Endothelial cell of umbilical vein (primary cell): Measurements from ENCODE around the gene BIN2. TPM values are rescaled to one million over a fixed set of nuclear protein-coding genes. Genes with fewer than 3 reads are reported as not detected.

ENCODE experiments used
- BruUV-seq: library from RNA; stranded (reverse); fragments of 400-500 nt; replicated peaks from 2 replicates; lab custom pipeline; 2021; lab: Mats Ljungman, UMichigan
- CTCF ChIA-PET: fragments of 300-600, 350-600 bp; sonication (Branson Sonifier 250); formaldehyde crosslinking; loops from one replicate; lab custom pipeline; 2021; ENCODE audit warnings: antibody characterized with exemption, inconsistent platforms; lab: Charles Lee
- POLR2A ChIA-PET: fragments of 300-600, 350-600 bp; sonication (Branson Sonifier 250); formaldehyde crosslinking; loops from one replicate; lab custom pipeline; 2021; ENCODE audit warnings: antibody characterized with exemption, inconsistent platforms; lab: Charles Lee
- DNase-seq: peaks from one replicate; pipeline ENCODE4 v3.0.0-alpha.2; 2011; ENCODE audit warnings: low read depth, low spot score
- FAIRE-seq: peaks from 2 replicates; lab custom pipeline; 2011; peaks lifted over from hg19 to GRCh38; lab: Jason Lieb, UNC
- H2AFZ ChIP-seq: 2 replicates; pipeline ENCODE4 v1.6.0; 2012; ENCODE audit warnings: low read depth, low read length, control low read depth, inconsistent platforms
- H3K27ac ChIP-seq: 2 replicates; pipeline ENCODE4 v1.5.1; 2011; ENCODE audit warnings: low read depth, mild to moderate bottlenecking, control low read depth, low read length, moderate library complexity; ENCODE audit not compliant: insufficient read depth
- H3K27me3 ChIP-seq, 2 experiments: 2 replicates each; pipeline versions ENCODE4 v1.6.0 to v1.6.1; 2011; ENCODE audit warnings: low read length in 2 of 2, mixed read lengths in 1 of 2; ENCODE audit not compliant: control insufficient read depth in 2 of 2, insufficient read depth in 2 of 2
- H3K36me3 ChIP-seq, 2 experiments: 2 replicates in 1 of 2; 3 replicates in 1 of 2; pipeline ENCODE4 v1.5.1; 2011; ENCODE audit warnings: low read length in 2 of 2, mild to moderate bottlenecking in 1 of 2, moderate library complexity in 1 of 2; ENCODE audit not compliant: control insufficient read depth in 2 of 2, insufficient read depth in 2 of 2; ENCODE audit errors: extremely low read depth in 1 of 2
- H3K4me1 ChIP-seq: 3 replicates; pipeline ENCODE4 v1.5.1; 2011; ENCODE audit warnings: mild to moderate bottlenecking, low read length; ENCODE audit not compliant: control insufficient read depth, insufficient read depth; ENCODE audit errors: extremely low read depth
- H3K4me2 ChIP-seq: 2 replicates; pipeline ENCODE4 v1.6.1; 2011; ENCODE audit warnings: low read length, control low read depth, mixed read lengths; ENCODE audit not compliant: insufficient read depth
- H3K4me3 ChIP-seq, 3 experiments: fragments of 200-600 bp in 1 of 3; sonication (generic), shearing (Covaris generic) in 1 of 3; replicated peaks in 1 of 3; 2 replicates each; pipeline ENCODE4 v1.5.1; 2011 to 2016; ENCODE audit warnings: control low read depth in 3 of 3, low read length in 3 of 3, mild to moderate bottlenecking in 2 of 3, inconsistent platforms in 1 of 3, low read depth in 1 of 3, moderate library complexity in 1 of 3; ENCODE audit not compliant: insufficient read depth in 1 of 3
- H3K79me2 ChIP-seq: 2 replicates; pipeline ENCODE4 v1.6.0; 2012; ENCODE audit warnings: low read length, inconsistent platforms; ENCODE audit not compliant: control insufficient read depth, insufficient read depth
- H3K9ac ChIP-seq: replicated peaks from 2 replicates; pipeline ENCODE3; 2011; ENCODE audit warnings: low read length, control low read depth; ENCODE audit not compliant: insufficient read depth; ENCODE audit errors: extremely low read depth
- H3K9me1 ChIP-seq: replicated peaks from 3 replicates; pipeline ENCODE4 v1.6.0; 2011; ENCODE audit warnings: mild to moderate bottlenecking, low read length; ENCODE audit not compliant: control insufficient read depth, insufficient read depth; ENCODE audit errors: extremely low read depth
- H3K9me3 ChIP-seq: replicated peaks from 2 replicates; pipeline ENCODE4 v1.5.1; 2012; ENCODE audit warnings: low read length, inconsistent platforms; ENCODE audit not compliant: control insufficient read depth, insufficient read depth
- H4K20me1 ChIP-seq: replicated peaks from 2 replicates; pipeline ENCODE3; 2011; ENCODE audit warnings: mild to moderate bottlenecking, low read length; ENCODE audit not compliant: control insufficient read depth, insufficient read depth; ENCODE audit errors: extremely low read depth
- CTCF ChIP-seq, 2 donors: IDR thresholded peaks; 1 replicate in 1 of 2; 2 replicates in 1 of 2; pipeline ENCODE4 v1.5.1; 2011; ENCODE audit warnings: low read length in 2 of 2, mild to moderate bottlenecking in 2 of 2, moderate library complexity in 2 of 2, control low read depth in 1 of 2, inconsistent platforms in 1 of 2, low read depth in 1 of 2; ENCODE audit not compliant: insufficient read depth in 1 of 2; ENCODE audit errors: extremely low read depth in 1 of 2
- EZH2 ChIP-seq: IDR thresholded peaks from 2 replicates; pipeline ENCODE4 v1.6.1; 2012; ENCODE audit warnings: borderline replicate concordance, low read depth, mild to moderate bottlenecking, moderate library complexity, low read length, inconsistent platforms; ENCODE audit not compliant: severe bottlenecking
- FOS ChIP-seq: IDR thresholded peaks from 2 replicates; pipeline ENCODE4 v1.6.1; 2011; ENCODE audit warnings: mild to moderate bottlenecking, low read length, moderate library complexity, borderline replicate concordance; ENCODE audit not compliant: insufficient read depth
- GATA2 ChIP-seq: IDR thresholded peaks from 2 replicates; pipeline ENCODE4 v1.7.0; 2011; ENCODE audit warnings: low read depth, mild to moderate bottlenecking, moderate library complexity, mixed read lengths, low read length; ENCODE audit not compliant: insufficient read length, insufficient read depth
- JUN ChIP-seq: IDR thresholded peaks from 2 replicates; pipeline ENCODE4 v1.6.1; 2011; ENCODE audit warnings: borderline replicate concordance, low read depth; ENCODE audit not compliant: insufficient read length, insufficient read depth
- MAX ChIP-seq: IDR thresholded peaks from 2 replicates; pipeline ENCODE4 v1.6.1; 2011; ENCODE audit not compliant: insufficient read depth, insufficient read length
- MYC ChIP-seq: IDR thresholded peaks from one replicate; pipeline ENCODE4 v1.6.1; 2011; ENCODE audit warnings: mild to moderate bottlenecking, low read depth, low read length
- POLR2A ChIP-seq: IDR thresholded peaks from 2 replicates; pipeline ENCODE4 v1.6.1; 2012; ENCODE audit warnings: low read depth, mild to moderate bottlenecking, control low read depth, low read length
- POLR2AphosphoS5 ChIP-seq: IDR thresholded peaks from 2 replicates; pipeline ENCODE4 v1.6.1; 2012; ENCODE audit warnings: low read depth, mild to moderate bottlenecking, control low read depth, low read length, moderate library complexity; ENCODE audit not compliant: insufficient read depth
- dilution Hi-C: fragments of 300-500 bp; cut with MboI; formaldehyde crosslinking; loops from one replicate; pipeline ENCODE4 v1.15.0; 2019; ENCODE audit warnings: low sequenced_read_pairs; ENCODE audit not compliant: extremely low pct_ligation_motif_present
- intact Hi-C: fragments of 100-400 bp; cut with micrococcal nuclease; formaldehyde crosslinking; loops from one replicate; pipeline ENCODE4 v1.10.0; 2022
- polyA plus RNA-seq, 4 experiments: library from polyadenylated mRNA; depleted of rRNA in 3 of 4; stranded (reverse) in 3 of 4; unstranded in 1 of 4; fragments of >200 nt; gene quantifications; 2 replicates each; pipeline versions ENCODE4 v1.2.1 to v1.2.3, GENCODE V29; 2011 to 2012; ENCODE audit warnings: missing spikeins in 1 of 4
- total RNA-seq: library from RNA; stranded (reverse); gene quantifications from 2 replicates; pipeline ENCODE4 v1.2.3, GENCODE V29; 2021

The BIN2 gene
- total and polyA plus RNA-seq, 2 donors (not counting 3 experiments of a cell fraction or from before 2014, with no cell fraction given) = not detected

DNA sequence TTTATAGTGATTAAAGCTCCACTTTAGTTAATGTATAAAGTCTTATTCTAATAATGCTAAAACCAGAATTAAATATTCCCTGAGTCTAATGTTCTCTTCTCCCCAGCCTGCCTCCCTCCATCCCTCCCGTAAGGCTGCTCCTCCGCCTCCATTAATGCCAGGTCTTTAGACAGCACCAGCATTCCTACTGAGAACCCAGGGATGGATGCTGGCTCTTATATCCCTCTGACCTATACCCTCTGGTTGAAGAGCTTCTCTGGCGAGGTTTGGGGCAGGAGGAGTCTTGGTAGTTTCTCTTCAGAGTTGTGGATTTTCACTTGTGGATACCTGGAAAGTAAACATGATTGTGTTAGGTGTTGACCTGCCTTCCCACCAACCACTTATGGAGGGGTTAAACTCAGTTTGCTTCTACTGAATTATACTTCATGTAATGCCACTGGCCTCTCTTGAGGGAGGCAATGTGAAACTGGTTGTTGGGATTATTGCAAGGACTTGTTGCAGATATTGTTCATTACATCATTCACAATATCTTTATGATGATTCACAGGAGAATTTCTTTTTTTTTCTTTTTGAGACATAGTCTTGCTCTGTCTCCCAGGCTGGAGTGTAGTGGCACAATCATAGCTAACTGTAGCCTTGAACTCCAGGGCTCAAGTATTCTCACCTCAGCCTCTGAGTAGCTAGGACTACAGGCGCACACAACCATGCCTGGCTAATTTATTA lies 42.6 kb downstream of the BIN2 start:
- H3K9me1 ChIP-seq = no peaks in the 10 kb centered on the region
- intact Hi-C loops (no loop called here), dilution Hi-C loops (no loop called here)
- peaks cover 3 to 6% of the 10 kb centered on the region in 2 experiments for H3K27me3 ChIP-seq
- H2AFZ ChIP-seq = no peak overlapping the region
- H3K9me3 ChIP-seq = no peaks in the 10 kb centered on the region
- ChIA-PET POLR2A (no interaction called here), CTCF (no interaction called here)
- no peaks in the 10 kb centered on the region for H3K79me2 ChIP-seq
- H4K20me1 ChIP-seq = no peaks in the 10 kb centered on the region
- BruUV-seq = no TSS peak
- no peak overlapping the region for H3K9ac ChIP-seq
- no peak overlapping the region for H3K4me3 ChIP-seq
- DNase-seq = no peak
- FAIRE-seq = no peak
- H3K27ac ChIP-seq = no peak overlapping the region
- H3K36me3 ChIP-seq = no peaks in the 10 kb centered on the region
- H3K4me2 ChIP-seq = no peak overlapping the region
- no peaks in the 10 kb centered on the region for H3K4me1 ChIP-seq
- no peak for TF ChIP-seq MYC
- no peak for TF ChIP-seq EZH2
- no peak for TF ChIP-seq FOS
- TF ChIP-seq GATA2 = no peak
- TF ChIP-seq CTCF (IDR thresholded peaks at IDR 0.05; ENCODE audit: extremely low read depth in 1 of 2, insufficient read depth in 1 of 2, low read depth in 1 of 2, low read length in 2 of 2) = no peak
- TF ChIP-seq JUN = no peak
- no peak for TF ChIP-seq POLR2A
- TF ChIP-seq MAX = no peak
- TF ChIP-seq POLR2AphosphoS5 = no peak
